ENCODE data around the gene B4GALT5. TPM values are rescaled to one million over a fixed set of nuclear protein-coding genes. Genes with fewer than 3 reads are reported as not detected.

Gene B4GALT5
- total and polyA plus RNA-seq, 8 donors = 38.4 to 51.0 (median 45.8) TPM

- Histone ChIP-seq H3K9me3 (no peaks in the 10 kb centered on the region), H3K4me1 (peaks cover 73 to 100% of the 10 kb centered on the region in 2 donors), H3K4me3 (no peak overlapping the region), H3K36me3 (no peaks in the 10 kb centered on the region), H3K27me3 (no peaks in the 10 kb centered on the region), H3K27ac (peak overlapping the region; percentile 79 to 88)
- DNase-seq = no peak
- intact Hi-C loops (cut with DNase I) = no loop called here
- no peak for TF ChIP-seq CTCF (IDR thresholded peaks at IDR 0.05)
- no peak for ATAC-seq
Observed at GRCh38 chr20:49679634-49680033, 34.0 kb downstream of the B4GALT5 start.

GRCh38 chr20:49677777-49678758 is 35.6 kb downstream of the B4GALT5 start:
- peak overlapping the region; percentile 79 to 88 for H3K27ac ChIP-seq
- no peaks in the 10 kb centered on the region for H3K9me3 ChIP-seq
- DNase-seq = no peak
- H3K27me3 ChIP-seq = no peaks in the 10 kb centered on the region
- ATAC-seq = no peak
- intact Hi-C loops (cut with DNase I) = no loop called here
- no peaks in the 10 kb centered on the region for H3K36me3 ChIP-seq
- peaks cover 69 to 98% of the 10 kb centered on the region in 2 donors for H3K4me1 ChIP-seq
- no peak for TF ChIP-seq CTCF (IDR thresholded peaks at IDR 0.05)
- no peak overlapping the region for H3K4me3 ChIP-seq

- no peak for TF ChIP-seq CTCF (IDR thresholded peaks at IDR 0.05)
- Histone ChIP-seq H3K4me1 (peaks cover 70 to 98% of the 10 kb centered on the region in 2 donors), H3K27ac (peak overlapping the region; percentile 79 to 88), H3K27me3 (no peaks in the 10 kb centered on the region), H3K36me3 (no peaks in the 10 kb centered on the region), H3K9me3 (no peaks in the 10 kb centered on the region), H3K4me3 (no peak overlapping the region)
- DNase-seq = peak in 1 of 4 donors; percentile 51
- intact Hi-C loops (cut with DNase I) = no loop called here
- ATAC-seq = peak; percentile 34
Observed at GRCh38 chr20:49676581-49677291, 36.9 kb downstream of the B4GALT5 start.

- ATAC-seq (no peak), DNase-seq (no peak)
- no peaks in the 10 kb centered on the region for H3K36me3 ChIP-seq
- H3K9me3 ChIP-seq = no peaks in the 10 kb centered on the region
- H3K4me1 ChIP-seq = peaks cover 61 to 98% of the 10 kb centered on the region in 2 donors
- TF ChIP-seq CTCF (IDR thresholded peaks at IDR 0.05) = no peak
- peak overlapping the region; percentile 35 to 88 for H3K27ac ChIP-seq
- no peaks in the 10 kb centered on the region for H3K27me3 ChIP-seq
- intact Hi-C loops (cut with DNase I) = no loop called here
- H3K4me3 ChIP-seq = no peak overlapping the region
Observed at GRCh38 chr20:49675368-49676151, 38.1 kb downstream of the B4GALT5 start.
